Common myeloid progenitor, CD34-positive (primary cell): ENCODE data around the gene CDH9.
A peak's percentile ranks its signal among the peaks of the same experiment; 100 is the strongest.

ENCODE experiments used
- CTCF ChIA-PET: fragments of 350-600 bp; sonication (Branson Sonifier 250); formaldehyde crosslinking; loops from one replicate; lab custom pipeline; 2021; ENCODE audit warnings: antibody characterized with exemption; lab: Charles Lee
- POLR2A ChIA-PET: fragments of 350-600 bp; sonication (Branson Sonifier 250); formaldehyde crosslinking; loops from one replicate; lab custom pipeline; 2021; ENCODE audit warnings: antibody characterized with exemption; lab: Charles Lee
- DNase-seq, 3 donors: peaks; one replicate each; pipeline versions ENCODE4 v3.0.0 to v3.0.0-alpha.2; 2013
- H3K27ac ChIP-seq, 2 experiments: 1 replicate in 1 of 2; 2 replicates in 1 of 2; pipeline ENCODE4 v1.7.0; 2013; ENCODE audit warnings: inconsistent platforms in 2 of 2, low read length in 2 of 2, mild to moderate bottlenecking in 2 of 2, low read depth in 1 of 2, moderate library complexity in 1 of 2; ENCODE audit not compliant: severe bottlenecking in 2 of 2, insufficient read depth in 1 of 2, poor library complexity in 1 of 2
- H3K27me3 ChIP-seq, 5 experiments: replicated peaks in 2 of 5; 1 replicate in 3 of 5; 2 replicates in 2 of 5; pipeline versions ENCODE4 v1.6.1 to v1.7.0; 2013; ENCODE audit warnings: low read length in 4 of 5, mild to moderate bottlenecking in 2 of 5, moderate library complexity in 2 of 5, inconsistent platforms in 1 of 5; ENCODE audit not compliant: insufficient read depth in 5 of 5, control insufficient read depth in 4 of 5
- H3K36me3 ChIP-seq, 4 experiments: 1 replicate in 2 of 4; 2 replicates in 2 of 4; pipeline versions ENCODE4 v1.6.1 to v1.7.0; 2013; ENCODE audit warnings: low read length in 3 of 4, control low read depth in 1 of 4, mild to moderate bottlenecking in 1 of 4; ENCODE audit not compliant: control insufficient read depth in 4 of 4, insufficient read depth in 4 of 4
- H3K4me1 ChIP-seq, 4 experiments: 1 replicate in 3 of 4; 2 replicates in 1 of 4; pipeline versions ENCODE4 v1.6.1 to v1.7.1; 2013; ENCODE audit warnings: low read length in 3 of 4, mild to moderate bottlenecking in 3 of 4, control low read depth in 1 of 4, inconsistent platforms in 1 of 4, moderate library complexity in 1 of 4; ENCODE audit not compliant: control insufficient read depth in 4 of 4, insufficient read depth in 4 of 4; ENCODE audit errors: control extremely low read depth in 1 of 4
- H3K4me3 ChIP-seq, 7 experiments: 1 replicate in 4 of 7; 2 replicates in 3 of 7; pipeline versions ENCODE4 v1.5.1 to v1.7.0; 2013; ENCODE audit warnings: mild to moderate bottlenecking in 7 of 7, low read length in 6 of 7, moderate library complexity in 6 of 7, inconsistent platforms in 2 of 7, low read depth in 2 of 7, control low read depth in 1 of 7; ENCODE audit not compliant: insufficient read depth in 4 of 7, control insufficient read depth in 1 of 7; ENCODE audit errors: extremely low read depth in 1 of 7
- H3K9me3 ChIP-seq, 5 experiments: 1 replicate in 4 of 5; 2 replicates in 1 of 5; pipeline versions ENCODE4 v1.6.1 to v1.7.1; 2013; ENCODE audit warnings: low read length in 4 of 5, mild to moderate bottlenecking in 2 of 5, inconsistent platforms in 1 of 5, low read depth in 1 of 5, moderate library complexity in 1 of 5; ENCODE audit not compliant: control insufficient read depth in 4 of 5, insufficient read depth in 2 of 5; ENCODE audit errors: control extremely low read depth in 1 of 5
- WGBS: methylation state at CpG from one replicate; pipeline ENCODE4 v1.1.5; 2013; ENCODE audit not compliant: insufficient coverage; 5-methylcytosine and 5-hydroxymethylcytosine counted together

CDH9 gene

DNA sequence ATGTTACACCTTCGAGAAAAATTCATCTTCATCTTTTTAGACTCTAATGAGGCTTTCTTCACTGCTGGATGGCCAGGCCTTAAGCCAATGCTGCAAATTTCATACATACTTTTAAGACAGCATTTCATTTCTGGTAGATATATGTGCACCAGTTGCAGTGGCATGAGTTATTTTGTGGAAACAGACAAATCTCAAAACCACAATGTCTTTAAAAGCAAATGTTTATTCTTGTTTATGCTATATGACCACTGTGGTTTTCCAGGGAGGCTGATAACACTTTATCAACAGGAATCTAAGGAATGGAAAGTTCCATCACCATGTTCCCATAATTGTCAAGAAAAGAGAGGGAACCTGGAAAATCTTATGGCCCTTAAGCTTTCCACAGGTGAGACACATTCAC is 27.7 kb downstream of the CDH9 start:
- Histone ChIP-seq H3K4me1 (peaks cover 0 to 4% (median 0%) of the 10 kb centered on the region in 4 experiments), H3K9me3 (no peaks in the 10 kb centered on the region), H3K4me3 (no peak overlapping the region), H3K36me3 (no peaks in the 10 kb centered on the region), H3K27me3 (no peaks in the 10 kb centered on the region), H3K27ac (no peak overlapping the region)
- DNase-seq = no peak
- ChIA-PET POLR2A (no interaction called here), CTCF (interaction anchor here (2.1 kb wide), 1 partner anchor 10 kb away, joined by 6 read pairs; no protein-coding TSS in a partner anchor)
- no CpG with 5 or more reads among the region's 1 CpG for WGBS

DNA sequence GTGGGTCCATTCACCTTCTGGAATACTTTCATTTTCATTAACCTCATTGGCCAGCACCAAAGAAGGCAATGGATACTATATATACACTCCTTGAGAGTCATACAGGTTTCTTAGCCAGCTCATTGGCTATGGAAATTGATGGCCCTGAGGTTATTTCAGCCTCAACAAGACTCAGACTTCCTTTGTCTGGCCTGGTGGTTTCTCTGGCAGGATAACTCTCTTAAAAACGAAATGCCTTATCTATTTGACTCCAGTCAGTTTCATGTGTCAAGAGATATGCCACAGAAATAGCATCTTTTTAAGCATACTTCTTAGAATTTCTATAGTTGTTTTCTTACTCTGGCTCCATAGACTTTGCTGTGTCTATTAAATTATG is 28.9 kb downstream of the CDH9 start:
- CTCF ChIA-PET = no interaction called here
- DNase-seq = peak in 2 of 3 donors; percentile 26 to 46
- Histone ChIP-seq H3K4me1 (peaks cover 0 to 4% (median 0%) of the 10 kb centered on the region in 4 experiments), H3K36me3 (no peaks in the 10 kb centered on the region), H3K4me3 (no peak overlapping the region), H3K9me3 (no peaks in the 10 kb centered on the region), H3K27ac (no peak overlapping the region), H3K27me3 (no peaks in the 10 kb centered on the region)
- POLR2A ChIA-PET = no interaction called here
- WGBS = 20% methylated on average over 1 of the region's 1 CpG

DNA sequence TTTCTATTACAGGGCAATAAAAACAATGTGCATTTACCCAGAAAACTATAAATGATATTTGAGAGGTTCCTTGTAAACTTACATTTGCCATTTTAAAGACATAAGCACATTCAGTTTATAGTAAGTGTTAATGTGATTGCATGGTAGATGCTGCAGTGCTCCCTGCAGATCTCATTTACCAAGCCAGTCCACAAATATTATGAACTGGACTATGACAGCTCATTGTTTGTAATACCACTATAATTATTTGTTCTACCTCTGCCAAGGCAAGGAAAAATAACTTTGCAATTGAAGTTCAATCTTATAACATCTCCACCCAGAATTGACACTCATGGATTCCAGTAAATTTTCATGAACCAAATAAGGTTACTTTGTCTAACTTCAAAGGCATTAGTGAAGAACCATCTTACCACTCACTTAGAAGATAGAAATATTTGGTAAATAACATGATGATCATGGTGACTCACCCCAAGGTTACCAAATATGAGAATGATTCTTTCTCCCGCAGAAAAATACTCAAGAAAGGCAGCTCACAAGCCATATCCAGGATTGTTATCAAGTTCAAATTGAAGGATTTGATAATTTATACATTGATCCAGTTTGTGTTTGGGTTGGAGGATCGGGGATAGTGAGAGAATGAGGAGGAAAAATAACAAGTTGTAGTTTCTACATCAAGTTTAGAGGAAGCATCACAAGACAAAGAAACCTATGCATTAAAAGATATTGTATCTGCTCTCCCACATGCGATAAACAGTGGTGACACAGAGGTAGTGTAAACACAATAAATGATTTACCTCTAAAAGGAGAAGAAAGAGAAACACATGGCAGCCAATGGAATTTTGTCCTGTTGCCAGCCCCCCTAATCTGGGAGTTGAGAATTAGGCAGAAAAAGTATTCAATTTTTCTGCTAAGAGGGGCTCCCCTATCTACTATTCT is 29.5 kb downstream of the CDH9 start:
- CTCF ChIA-PET = no interaction called here
- WGBS = no CpG with 5 or more reads among the region's 3 CpGs

DNA sequence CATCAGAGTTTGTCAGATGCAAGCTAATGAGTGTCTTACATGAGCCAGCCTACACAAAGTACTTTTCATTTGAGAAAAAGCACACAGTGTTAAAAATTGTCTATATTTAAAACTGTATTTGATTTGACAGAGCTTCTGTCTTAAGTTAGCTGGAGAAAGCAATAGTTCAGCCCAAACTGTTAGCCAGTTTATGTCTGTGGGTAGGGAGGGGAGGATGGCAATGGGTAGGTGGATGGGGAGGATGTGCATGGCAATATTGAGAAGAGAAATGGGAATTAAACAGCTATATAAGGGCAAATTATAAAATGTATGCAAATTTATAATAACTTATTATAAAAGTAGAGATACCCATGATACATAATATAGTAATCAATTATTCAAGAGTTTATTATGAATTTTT is 31.3 kb downstream of the CDH9 start:
- H3K27ac ChIP-seq = no peak overlapping the region
- no peak overlapping the region for H3K4me3 ChIP-seq
- POLR2A ChIA-PET = no interaction called here
- H3K36me3 ChIP-seq = no peaks in the 10 kb centered on the region
- CTCF ChIA-PET = interaction anchor here (1.2 kb wide), 1 partner anchor 9 kb away, joined by 3 read pairs; no protein-coding TSS in a partner anchor
- H3K4me1 ChIP-seq = peaks cover 0 to 4% (median 0%) of the 10 kb centered on the region in 4 experiments
- no peaks in the 10 kb centered on the region for H3K9me3 ChIP-seq
- no peaks in the 10 kb centered on the region for H3K27me3 ChIP-seq
- no peak for DNase-seq

More for the DNA sequence above, 29.5 kb downstream of the CDH9 start:
- Histone ChIP-seq H3K4me1 (peaks cover 0 to 4% (median 0%) of the 10 kb centered on the region in 4 experiments), H3K27me3 (no peaks in the 10 kb centered on the region), H3K4me3 (no peak overlapping the region), H3K9me3 (no peaks in the 10 kb centered on the region), H3K27ac (no peak overlapping the region), H3K36me3 (no peaks in the 10 kb centered on the region)
- POLR2A ChIA-PET = no interaction called here
- no peak for DNase-seq

DNA sequence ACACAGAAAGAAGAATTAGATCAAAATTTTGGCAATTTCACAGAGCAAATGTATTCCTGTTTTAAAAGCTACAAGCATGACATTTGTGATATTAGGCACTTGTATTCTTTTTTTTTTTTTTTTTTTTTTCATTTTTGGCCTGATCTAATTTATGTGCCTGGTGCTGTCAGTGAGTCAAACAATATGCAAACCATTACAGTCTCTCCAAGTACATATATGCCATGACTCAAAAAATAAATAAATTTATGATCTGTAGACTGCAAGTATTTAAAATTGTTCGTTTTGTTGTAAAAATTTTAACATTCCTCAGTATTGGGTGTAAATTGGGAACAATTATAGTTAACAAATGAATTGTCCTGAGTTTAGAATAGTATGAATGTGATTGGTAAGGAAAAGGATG is 51.4 kb downstream of the CDH9 start:
- no peak overlapping the region for H3K27ac ChIP-seq
- ChIA-PET CTCF (no interaction called here), POLR2A (no interaction called here)
- DNase-seq = no peak
- no peaks in the 10 kb centered on the region for H3K9me3 ChIP-seq
- WGBS = 83% methylated on average over 1 of the region's 1 CpG
- no peaks in the 10 kb centered on the region for H3K27me3 ChIP-seq
- H3K4me3 ChIP-seq = no peak overlapping the region
- no peaks in the 10 kb centered on the region for H3K4me1 ChIP-seq
- H3K36me3 ChIP-seq = no peaks in the 10 kb centered on the region

DNA sequence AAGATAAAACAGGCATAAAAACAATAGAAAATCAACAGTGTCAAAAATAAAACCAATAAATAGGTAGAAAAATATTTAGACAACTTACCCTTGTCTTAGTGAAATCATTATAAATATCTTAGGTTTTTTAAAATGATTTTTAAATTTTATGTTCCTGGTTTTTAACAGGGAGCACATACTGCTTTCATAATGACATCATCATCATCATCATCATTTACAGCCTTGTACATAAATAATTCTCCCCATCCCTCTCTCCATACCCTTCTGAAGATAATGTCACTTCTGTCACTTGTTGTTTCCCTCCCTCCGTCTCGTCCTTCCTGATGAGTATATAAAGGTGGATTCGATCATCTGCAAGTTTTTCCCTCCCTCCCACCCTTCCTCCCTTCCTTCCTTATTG is 56.6 kb downstream of the CDH9 start:
- Histone ChIP-seq H3K36me3 (no peaks in the 10 kb centered on the region), H3K9me3 (no peaks in the 10 kb centered on the region), H3K27me3 (no peaks in the 10 kb centered on the region), H3K4me3 (no peak overlapping the region), H3K4me1 (no peaks in the 10 kb centered on the region), H3K27ac (no peak overlapping the region)
- ChIA-PET POLR2A (no interaction called here), CTCF (no interaction called here)
- DNase-seq = no peak
- no CpG with 5 or more reads among the region's 3 CpGs for WGBS

DNA sequence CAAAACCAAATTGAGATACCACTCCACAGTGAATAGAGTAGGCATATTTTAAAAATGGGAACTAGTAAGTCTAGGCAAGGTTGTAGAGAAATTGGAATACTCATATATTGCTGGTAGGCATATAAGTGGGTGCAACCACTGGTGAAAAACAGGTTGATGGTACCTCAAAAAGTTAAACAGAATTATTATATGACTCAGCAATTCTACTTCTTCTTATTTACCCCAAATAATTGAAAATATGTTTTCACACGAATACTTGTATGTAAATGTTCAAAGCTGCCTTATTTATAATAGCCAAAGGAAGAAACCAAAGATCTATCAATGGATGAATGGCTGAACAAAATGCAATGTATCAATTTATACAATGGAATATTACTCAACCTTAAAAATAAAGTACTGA is 79.1 kb downstream of the CDH9 start:
- ChIA-PET CTCF (no interaction called here), POLR2A (no interaction called here)
- no peak for DNase-seq
- no peaks in the 10 kb centered on the region for H3K4me1 ChIP-seq
- H3K27ac ChIP-seq = no peak overlapping the region
- no peak overlapping the region for H3K4me3 ChIP-seq
- H3K9me3 ChIP-seq = no peaks in the 10 kb centered on the region
- H3K27me3 ChIP-seq = no peaks in the 10 kb centered on the region
- WGBS = no CpG with 5 or more reads among the region's 1 CpG
- no peaks in the 10 kb centered on the region for H3K36me3 ChIP-seq
